CD4-positive, alpha-beta T cell treated with Interleukin-12 subunit alpha and Interleukin-12 subunit beta, for 1 hour (primary cell): Measurements from ENCODE around the gene METRN.
A peak's percentile ranks its signal among the peaks of the same experiment; 100 is the strongest.

Experiments
- DNase-seq: peaks from one replicate; pipeline ENCODE4 v3.0.0-alpha.2; 2020

The METRN gene

GRCh38 chr16:714558-715476 lies at the start of gene METRN:
Gene METRN (plus strand): TSS chr16:715118. CDS start chr16:715290, 172 bp downstream.
- peak; percentile 91 for DNase-seq

GRCh38 chr16:666572-666971 lies 48.3 kb upstream of the METRN start:
- DNase-seq, result no peak

DNA sequence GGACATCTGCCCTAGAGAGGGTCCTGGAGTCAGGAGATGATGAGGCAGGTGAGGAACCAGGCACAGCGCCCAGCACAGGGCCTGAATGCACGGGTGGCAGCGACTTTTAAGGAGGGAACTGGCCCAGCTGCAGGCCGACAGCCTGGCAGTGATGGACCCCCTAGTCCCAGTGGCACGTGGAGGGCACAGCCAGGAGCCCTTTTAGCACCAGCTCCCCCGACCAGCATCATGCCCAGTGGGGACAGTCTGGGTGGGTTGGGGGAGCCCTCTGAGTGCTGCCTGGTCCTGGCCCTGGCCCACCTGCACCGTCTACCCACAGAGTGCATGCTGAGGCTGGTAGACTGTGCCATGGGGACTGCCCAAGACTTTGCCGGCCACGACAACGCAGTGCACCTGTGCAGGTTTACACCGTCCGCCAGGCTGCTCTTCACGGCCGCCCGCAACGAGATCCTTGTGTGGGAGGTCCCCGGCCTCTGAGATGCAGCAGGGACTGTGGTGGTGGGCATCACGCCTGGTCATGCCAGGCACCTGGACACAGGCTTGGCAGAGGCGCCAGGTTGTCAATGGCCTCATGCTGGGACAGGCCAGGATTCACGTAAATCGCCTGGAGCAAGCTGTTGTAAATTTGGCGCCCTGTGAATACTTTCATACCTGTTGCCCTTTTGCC lies 47.7 kb upstream of the METRN start:
- no peak for DNase-seq

DNA sequence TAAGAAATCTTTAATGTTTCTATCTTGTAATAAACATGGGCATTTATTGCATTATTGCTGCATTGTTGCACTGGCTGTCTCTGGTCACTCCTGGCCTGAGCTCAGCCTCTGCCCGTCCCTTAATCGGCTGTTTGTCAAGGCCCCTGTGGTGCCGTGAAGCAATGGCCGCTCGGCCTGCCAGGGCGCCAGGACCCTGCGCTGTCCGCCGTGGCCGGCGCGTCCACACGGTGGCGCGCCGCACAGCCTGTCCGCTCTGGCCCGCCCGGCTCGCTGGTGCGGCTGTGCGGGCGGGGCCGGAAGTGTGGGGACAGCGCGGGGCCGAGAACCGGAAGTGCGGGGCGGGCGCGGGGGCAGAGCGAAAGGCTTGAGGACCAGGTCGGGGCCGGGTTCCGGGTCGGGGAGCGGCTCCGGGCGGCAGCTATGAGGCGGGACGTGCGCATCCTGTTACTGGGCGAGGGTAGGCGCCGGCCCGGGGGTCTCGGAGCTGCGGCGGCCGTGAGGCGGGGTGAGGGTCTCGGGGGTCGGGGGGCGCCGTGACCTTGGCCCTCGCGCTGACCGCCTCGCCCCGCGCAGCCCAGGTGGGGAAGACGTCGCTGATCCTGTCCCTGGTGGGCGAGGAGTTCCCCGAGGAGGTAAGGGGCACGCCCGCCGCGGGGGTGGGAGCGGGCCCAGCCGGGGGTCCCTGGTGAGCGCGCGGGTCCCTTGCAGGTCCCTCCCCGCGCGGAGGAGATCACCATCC lies 47.0 kb upstream of the METRN start, which contains the start of gene RHOT2:
RHOT2 (plus strand) TSS at position 353 of the 739 bp plus-strand sequence; CDS start at position 421, 68 bp downstream.
- peak; percentile 94 for DNase-seq

- DNase-seq, result no peak
These were observed 46.3 kb upstream of the METRN start for GRCh38 chr16:668519-669171.

DNA sequence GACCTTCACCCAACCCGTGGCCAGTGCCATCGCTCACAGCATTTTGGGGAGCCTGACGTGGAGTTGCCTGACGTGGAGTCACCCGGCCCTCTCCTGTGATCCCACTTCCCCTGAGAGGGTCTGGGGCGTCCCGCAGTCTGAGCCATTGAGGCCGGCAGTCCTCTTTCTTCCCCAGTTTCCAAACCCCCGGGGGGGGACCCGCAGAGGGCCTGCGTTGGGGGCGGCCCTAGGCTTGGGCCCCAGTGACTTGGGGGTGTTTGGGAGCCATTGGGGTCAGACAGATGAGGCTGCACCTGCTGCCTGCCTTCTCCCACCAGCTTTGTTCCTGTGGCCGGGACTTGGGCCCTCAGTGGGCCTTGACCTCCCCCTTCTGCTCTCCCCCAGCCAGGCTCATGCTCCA lies 45.3 kb upstream of the METRN start:
- no peak for DNase-seq

DNA sequence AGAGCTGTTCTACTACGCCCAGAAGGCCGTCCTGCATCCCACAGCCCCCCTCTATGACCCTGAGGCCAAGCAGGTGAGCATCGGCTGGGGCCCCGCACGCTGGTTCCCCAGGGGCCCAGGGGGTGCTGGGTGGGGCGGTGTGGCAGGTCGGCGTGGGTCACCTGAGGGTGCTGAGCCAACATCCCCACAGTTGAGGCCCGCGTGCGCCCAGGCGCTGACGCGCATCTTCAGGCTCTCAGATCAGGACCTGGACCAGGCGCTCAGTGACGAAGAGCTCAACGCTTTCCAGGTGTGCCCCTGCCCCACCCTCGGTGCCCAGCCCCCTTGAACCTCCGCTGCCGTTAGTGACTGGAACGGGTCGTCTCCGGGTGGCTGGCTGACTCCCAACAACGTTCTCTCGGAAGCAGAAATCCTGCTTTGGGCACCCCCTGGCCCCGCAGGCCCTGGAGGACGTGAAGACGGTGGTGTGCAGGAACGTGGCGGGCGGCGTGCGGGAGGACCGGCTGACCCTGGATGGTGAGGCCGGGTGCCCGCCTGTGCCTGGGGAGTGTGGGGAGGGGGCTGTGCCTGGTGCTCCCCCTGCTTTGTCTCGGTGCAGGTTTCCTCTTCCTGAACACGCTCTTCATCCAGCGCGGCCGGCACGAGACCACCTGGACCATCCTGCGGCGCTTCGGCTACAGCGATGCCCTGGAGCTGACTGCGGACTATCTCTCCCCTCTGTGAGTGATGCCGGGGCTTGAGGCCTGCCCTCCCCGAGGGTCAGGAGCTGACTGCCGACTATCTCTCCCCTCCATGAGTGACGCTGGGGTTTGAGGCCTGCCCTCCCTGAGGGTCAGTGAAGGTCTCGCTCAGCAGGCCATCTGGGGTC lies 44.2 kb upstream of the METRN start:
- no peak for DNase-seq

DNA sequence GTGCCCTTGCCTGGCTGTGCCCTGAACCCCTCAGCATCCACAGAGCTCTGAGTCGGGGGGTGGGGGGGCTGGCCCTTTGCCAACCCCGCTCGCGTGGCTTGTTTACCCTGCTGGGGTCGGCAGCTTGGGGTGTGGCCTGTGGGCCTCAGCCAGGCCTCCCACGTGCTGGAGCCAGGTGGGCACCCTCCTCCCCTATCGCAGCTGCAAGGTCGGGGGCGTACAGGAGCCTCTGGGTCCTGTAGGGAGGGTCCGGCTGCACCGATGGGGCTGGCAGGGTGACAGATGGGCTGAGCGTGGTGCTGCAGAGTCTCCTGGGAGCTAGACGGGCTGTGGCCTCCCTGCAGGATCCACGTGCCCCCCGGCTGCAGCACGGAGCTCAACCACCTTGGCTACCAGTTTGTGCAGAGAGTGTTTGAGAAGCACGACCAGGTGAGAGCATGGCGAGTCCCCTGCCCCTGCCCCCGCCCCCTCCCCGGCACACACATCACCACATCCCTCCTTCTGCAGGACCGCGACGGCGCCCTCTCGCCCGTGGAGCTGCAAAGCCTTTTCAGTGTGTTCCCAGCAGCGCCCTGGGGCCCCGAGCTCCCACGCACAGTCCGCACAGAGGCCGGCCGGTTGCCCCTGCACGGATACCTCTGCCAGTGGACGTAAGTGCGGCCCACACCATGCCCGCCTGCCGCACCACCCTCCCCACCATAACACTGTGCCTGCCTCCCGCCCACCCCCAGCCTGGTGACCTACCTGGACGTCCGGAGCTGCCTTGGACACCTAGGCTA lies 43.4 kb upstream of the METRN start:
- DNase-seq, result no peak

- DNase-seq, result no peak
These were observed 42.5 kb upstream of the METRN start for GRCh38 chr16:672371-672770.

DNA sequence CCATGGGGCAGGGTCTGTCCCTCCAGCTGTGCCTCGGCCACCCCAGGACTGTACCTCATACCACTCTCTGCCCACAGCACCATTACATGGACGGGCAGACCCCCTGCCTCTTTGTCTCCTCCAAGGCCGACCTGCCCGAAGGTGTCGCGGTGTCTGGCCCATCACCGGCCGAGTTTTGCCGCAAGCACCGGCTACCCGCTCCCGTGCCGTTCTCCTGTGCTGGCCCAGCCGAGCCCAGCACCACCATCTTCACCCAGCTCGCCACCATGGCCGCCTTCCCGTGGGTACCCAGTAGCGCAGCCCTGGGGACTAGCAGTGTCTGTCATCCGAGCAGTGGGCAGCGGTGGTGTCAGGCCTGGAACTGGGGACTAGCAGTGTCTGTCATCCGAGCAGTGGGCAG lies 42.1 kb upstream of the METRN start:
- no peak for DNase-seq

- no peak for DNase-seq
These were observed 41.4 kb upstream of the METRN start for GRCh38 chr16:673399-673991.

- no peak for DNase-seq
These were observed 40.6 kb upstream of the METRN start for GRCh38 chr16:674214-674881.

GRCh38 chr16:674968-675883 lies 39.7 kb upstream of the METRN start, which contains the start of gene RHBDL1:
Gene RHBDL1 (plus strand): TSS chr16:675671. CDS start chr16:675791, 120 bp downstream.
- no peak for DNase-seq

DNA sequence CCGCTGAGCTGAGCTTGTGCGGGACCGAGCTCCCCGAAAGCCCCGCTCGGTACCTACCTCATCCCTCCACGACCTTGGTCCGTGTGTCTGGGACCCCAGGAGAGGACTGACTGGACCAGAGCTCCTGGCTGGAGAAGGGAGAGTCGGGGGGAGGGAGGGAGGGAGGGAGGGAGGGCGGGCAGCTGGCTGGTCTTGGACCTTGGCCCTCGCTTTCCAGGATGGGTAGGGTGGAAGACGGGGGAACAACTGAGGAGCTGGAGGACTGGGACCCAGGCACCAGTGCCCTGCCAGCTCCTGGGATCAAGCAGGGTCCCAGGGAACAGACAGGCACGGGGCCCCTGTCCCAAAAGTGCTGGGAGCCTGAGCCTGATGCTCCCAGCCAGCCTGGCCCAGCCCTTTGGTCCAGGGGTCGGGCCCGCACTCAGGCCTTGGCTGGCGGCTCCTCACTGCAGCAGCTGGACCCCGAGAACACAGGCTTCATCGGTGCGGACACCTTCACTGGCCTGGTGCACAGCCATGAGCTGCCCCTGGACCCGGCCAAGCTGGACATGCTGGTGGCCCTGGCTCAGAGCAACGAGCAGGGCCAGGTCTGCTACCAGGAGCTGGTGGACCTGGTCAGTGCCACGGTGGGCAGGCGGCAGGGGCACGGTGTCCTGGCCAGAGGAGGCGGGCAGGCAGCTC lies 38.9 kb upstream of the METRN start:
- no peak for DNase-seq

- no peak for DNase-seq
These were observed 38.4 kb upstream of the METRN start for GRCh38 chr16:676565-676902.

DNA sequence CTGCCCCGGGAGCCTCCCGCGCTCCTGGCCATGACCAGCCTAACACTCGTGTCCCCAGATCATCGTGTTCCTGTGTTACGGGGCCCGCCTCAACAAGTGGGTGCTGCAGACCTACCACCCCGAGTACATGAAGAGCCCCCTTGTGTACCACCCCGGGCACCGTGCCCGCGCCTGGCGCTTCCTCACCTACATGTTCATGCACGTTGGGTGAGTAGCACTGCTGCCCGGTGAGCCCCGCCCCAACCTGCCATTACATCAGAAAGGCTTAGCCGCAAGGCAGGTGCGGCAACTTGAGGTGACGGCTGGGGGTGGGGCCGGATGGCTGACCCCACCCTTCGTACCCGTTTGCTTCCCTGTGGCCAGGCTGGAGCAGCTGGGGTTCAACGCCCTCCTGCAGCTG lies 38.0 kb upstream of the METRN start:
- DNase-seq, result peak; percentile 55

DNA sequence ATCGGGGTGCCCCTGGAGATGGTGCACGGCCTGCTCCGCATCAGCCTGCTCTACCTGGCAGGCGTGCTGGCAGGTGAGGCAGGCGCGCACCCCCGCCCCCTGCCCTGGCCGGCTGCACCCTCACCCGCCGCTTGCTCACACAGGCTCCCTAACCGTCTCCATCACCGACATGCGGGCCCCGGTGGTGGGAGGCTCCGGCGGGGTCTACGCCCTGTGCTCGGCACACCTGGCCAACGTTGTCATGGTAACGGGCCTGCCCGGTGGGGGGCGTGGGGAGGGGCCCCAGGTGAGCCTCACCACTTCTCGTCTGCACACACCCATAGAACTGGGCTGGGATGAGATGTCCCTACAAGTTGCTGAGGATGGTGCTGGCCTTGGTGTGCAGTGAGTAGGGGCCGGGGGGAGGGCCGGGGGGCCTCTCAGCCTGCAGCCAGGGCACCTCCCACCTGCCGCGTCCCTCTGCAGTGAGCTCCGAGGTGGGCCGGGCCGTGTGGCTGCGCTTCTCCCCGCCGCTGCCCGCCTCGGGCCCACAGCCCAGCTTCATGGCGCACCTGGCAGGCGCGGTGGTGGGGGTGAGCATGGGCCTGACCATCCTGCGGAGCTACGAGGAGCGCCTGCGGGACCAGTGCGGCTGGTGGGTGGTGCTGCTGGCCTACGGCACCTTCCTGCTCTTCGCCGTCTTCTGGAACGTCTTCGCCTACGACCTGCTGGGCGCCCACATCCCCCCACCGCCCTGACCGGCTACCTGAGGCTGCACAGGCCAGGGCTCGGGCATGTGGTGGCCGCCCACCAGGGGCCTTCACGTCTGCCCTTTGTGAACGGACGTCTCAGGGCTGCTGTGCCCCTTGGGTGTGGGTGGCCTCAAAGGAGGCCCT lies 37.4 kb upstream of the METRN start:
- DNase-seq, result no peak
